GM12892 (cell line): ENCODE results near the gene JMJD8.
"Not testable (repeated sequence)": the region's sequence is repeated elsewhere in the genome, so short reads cannot be mapped to it uniquely, and the experiment has no call there.

Experiments used
- DNase-seq: peaks from one replicate; pipeline ENCODE4 v3.0.0; 2011; ENCODE audit not compliant: insufficient read length
- FAIRE-seq: peaks from 2 replicates; lab custom pipeline; 2011; peaks lifted over from hg19 to GRCh38; lab: Jason Lieb, UNC
- POLR2A ChIP-seq: IDR thresholded peaks from 2 replicates; pipeline ENCODE4 v1.6.1; 2011; ENCODE audit warnings: low read depth, low read length, control low read depth
- POLR2AphosphoS5 ChIP-seq: IDR thresholded peaks from 2 replicates; pipeline ENCODE4 v1.6.1; 2011; ENCODE audit warnings: low read depth, low read length, control low read depth
- TAF1 ChIP-seq: IDR thresholded peaks from 2 replicates; pipeline ENCODE4 v1.6.1; 2011; ENCODE audit warnings: low read depth, mild to moderate bottlenecking, control low read depth, low read length, borderline replicate concordance

JMJD8 gene

DNA sequence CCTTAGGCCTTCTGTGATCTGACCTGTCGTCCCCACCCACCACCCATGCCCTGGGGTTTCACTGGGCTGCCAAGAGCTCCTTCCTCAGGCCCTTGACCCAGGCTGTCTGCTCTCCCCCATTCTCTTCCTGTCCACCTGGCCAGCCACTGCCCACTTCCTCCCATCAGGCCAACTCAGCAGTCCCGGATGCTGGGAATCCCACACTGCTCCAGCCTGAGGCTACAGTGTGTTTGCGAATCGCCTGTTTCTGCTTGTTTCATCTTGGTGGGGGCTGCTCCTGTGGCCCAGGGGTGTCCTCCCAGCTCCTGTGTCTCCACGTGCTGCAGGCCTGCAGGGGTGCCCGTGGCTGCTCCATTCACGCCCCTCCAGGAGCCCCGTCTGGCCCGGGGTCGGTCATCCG, 29.9 kb upstream of the JMJD8 start:
- no peak for TF ChIP-seq TAF1
- no peak for TF ChIP-seq POLR2A
- TF ChIP-seq POLR2AphosphoS5, result no peak
- DNase-seq (no peak), FAIRE-seq (no peak)

DNA sequence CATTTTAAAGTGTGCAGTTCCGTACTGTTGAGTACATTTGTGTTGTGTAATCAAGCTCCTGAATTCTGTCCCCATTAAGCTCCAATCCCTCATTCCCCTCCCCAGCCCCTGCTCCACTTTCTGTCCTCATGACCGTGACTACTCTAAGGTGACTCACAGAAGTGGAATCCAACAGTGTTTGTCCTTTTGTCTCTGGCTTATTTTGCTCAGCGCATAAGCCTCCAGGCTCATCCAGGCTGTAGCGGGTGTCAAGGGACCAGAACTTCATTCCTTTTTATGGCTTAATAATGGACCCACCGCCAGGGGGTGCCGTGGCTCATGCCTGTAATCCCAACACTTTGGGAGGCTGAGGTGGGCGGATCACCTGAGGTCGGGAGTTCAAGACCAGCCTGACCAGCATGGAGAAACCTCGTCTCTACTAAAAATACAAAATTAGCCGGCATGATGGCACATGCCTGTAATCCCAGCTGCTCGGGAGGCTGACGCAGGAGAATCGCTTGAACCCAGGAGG, 28.7 kb upstream of the JMJD8 start:
- DNase-seq, FAIRE-seq: not testable (repeated sequence)

DNA sequence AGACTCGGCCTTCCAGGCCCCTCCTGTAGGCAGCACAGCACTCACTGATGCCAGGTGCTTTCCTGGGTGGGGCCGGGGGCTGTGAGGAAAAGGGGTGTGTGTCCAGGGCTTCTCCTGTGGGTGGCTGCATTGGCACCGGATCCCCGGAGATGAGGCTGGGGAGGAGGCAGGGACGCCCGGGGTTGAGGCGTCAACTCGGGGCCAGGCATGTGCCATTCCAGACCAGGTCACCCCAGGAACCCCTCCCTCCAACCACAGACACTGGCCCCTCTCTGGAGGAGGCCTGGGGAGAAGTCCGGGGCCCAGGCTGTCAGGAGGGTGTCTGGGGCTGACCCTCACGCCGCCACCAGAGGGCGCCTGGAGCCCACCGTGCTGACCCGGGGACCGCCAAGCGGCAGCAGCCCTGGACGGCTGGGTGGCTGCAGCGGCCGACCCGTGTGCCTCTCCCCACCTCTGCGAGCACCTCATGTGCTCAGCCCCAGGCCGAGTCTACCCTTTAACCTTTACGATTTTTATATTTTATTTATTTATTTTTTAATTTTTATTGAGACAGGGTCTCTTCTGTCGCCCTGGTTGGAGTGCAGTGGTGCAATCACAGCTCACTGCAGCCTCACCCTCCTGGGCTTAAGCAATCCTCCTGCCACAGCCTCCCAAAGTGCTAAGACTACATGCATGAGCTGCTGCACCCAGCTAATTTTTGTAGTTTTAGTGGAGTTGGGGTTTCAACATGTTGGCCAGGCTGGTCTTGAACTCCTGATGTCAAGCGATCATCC, 27.6 kb upstream of the JMJD8 start:
- FAIRE-seq (peak; percentile 90), DNase-seq (peak; percentile 98)
- TF ChIP-seq TAF1, result no peak
- no peak for TF ChIP-seq POLR2AphosphoS5
- no peak for TF ChIP-seq POLR2A

DNA sequence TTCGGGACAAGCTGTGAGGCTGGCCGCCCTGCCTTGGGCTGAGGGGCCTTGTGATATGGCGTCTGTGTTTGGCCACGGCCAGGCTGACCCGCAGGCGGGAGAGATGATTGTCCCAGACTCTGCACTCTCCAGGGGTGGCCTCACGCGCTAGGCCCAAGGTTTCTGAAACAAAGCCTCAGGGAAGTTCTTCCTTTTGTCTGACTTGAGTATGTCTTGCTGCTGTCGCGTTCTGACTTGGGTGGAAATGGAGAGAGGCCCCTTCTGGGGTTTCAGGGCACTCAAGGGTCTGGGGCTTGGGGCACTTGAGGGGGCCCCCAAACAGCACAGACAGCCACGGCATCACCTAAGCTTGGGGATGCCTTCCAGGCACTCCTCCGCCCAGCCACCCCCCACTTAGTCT, 26.9 kb upstream of the JMJD8 start:
- FAIRE-seq, result no peak
- TF ChIP-seq POLR2A, result no peak
- TF ChIP-seq TAF1, result no peak
- no peak for TF ChIP-seq POLR2AphosphoS5
- DNase-seq, result no peak

DNA sequence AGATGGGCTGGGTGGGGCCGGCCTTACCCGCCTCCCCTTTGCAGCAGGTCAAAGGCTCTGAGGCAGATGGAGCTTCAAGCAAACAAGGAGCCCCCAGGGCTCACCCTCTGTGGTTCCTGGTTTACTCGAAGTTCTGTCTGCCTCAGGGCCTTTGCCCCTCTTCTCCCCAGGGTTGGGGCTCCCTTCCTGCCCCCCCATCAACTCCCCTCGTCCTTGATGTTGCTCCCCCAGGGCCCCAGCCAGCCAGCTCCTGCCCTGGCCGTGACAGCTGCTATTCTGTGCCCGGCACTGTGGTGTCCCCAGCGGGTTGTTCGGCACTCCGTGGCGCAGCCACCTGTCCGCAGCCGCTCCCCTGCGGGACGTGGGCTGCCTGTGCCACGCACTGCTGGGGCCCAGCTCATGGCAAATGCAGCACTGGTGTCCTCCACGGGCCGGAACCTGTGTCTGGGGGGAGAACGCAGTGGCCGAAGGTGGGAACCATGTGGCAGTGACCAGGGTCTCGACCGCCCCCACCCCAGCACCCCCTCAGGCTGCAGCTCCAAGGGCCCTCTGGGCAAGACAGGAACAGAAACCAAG, 26.5 kb upstream of the JMJD8 start:
- TF ChIP-seq POLR2A, result no peak
- no peak for TF ChIP-seq POLR2AphosphoS5
- TF ChIP-seq TAF1, result no peak
- DNase-seq, result no peak
- no peak for FAIRE-seq

DNA sequence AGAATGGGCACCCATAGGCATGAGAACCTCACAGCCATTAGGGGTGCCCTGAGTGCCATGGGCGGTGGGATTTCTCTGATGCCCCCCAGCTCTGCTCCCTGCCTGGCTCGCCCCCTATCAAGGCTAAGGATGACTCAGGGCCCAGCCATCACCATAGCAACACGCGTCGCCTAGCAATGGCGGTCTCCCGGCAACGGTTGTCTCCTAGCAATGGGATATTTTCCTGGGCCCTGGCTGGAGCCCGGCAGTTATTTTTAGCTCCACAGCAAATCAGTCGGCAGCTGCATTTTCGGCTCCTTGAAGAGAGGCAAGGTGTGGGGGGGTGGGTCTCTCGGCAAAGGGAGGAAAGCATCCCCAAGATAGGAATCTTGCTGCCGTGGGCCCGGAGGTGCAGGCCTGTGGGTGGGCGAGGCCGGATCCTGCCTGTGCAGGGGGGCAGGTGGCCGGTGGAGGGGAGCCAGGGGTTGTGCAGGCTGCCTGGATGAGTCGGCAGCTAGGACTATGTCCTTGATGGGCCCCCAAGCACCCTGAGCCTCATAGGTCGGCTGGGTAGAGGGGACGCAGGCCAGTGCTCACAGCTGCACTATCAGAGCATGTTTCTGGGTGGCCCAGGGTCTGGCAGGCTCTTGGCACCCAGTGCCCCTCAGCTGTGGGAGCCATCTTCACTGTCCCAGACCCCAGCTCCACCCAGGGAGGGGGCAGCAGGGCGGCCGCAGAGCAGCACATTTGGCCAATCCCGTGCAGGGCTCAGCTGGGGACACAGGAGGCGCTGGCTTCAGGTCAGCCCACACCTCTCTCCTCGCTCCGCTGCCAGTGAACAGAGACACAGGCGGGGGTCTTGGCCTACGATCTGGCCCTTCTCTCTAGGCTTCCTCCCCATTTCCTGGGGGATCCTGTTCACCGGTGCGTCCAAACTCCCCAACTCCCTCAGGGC, 25.7 kb upstream of the JMJD8 start:
- FAIRE-seq (no peak), DNase-seq (no peak)
- no peak for TF ChIP-seq POLR2A
- TF ChIP-seq TAF1, result no peak
- TF ChIP-seq POLR2AphosphoS5, result no peak

DNA sequence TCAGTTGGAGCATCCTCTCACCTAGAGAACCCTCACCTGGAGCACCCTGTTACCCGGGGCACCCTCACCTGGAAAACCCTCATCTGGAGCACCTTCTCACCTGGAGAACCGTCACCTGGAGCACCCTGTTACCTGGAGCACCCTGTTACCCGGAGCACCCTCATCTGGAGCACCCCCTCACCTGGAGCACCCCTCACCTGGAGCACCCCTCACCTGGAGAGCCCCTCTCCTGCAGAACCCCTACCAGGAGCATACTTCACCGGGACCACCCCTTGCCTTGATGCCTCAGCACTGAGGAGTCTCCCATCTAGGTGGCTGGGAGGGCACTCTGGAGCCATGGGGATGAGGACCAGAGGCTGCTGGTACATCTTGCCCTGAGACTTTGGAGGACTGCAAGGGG, 24.8 kb upstream of the JMJD8 start:
- DNase-seq (no peak), FAIRE-seq (no peak)

DNA sequence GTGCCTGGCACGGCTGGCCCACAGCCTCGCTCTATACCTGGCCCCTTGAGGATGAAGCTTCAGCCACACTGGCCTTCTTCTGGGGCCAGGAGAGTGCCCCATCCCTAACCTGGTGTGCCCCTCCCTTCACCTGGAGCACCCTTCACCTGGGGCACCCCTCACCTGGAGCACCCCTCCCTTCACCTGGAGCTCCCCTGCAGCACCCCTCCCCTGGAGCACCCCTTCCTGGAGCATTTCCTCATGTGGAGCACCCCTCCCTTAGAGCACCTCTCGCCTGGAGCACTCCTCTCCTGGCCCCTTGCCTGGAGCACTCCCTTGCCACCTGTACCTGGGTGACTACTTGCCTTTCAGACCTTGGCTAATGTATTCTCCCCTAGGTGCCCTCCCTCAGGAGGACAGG, 23.9 kb upstream of the JMJD8 start:
- DNase-seq (no peak), FAIRE-seq (no peak)
- no peak for TF ChIP-seq POLR2AphosphoS5
- TF ChIP-seq TAF1, result no peak
- TF ChIP-seq POLR2A, result no peak

More for the DNA sequence above, 24.8 kb upstream of the JMJD8 start:
- TF ChIP-seq POLR2AphosphoS5 (no peak), POLR2A (no peak), TAF1 (no peak)

DNA sequence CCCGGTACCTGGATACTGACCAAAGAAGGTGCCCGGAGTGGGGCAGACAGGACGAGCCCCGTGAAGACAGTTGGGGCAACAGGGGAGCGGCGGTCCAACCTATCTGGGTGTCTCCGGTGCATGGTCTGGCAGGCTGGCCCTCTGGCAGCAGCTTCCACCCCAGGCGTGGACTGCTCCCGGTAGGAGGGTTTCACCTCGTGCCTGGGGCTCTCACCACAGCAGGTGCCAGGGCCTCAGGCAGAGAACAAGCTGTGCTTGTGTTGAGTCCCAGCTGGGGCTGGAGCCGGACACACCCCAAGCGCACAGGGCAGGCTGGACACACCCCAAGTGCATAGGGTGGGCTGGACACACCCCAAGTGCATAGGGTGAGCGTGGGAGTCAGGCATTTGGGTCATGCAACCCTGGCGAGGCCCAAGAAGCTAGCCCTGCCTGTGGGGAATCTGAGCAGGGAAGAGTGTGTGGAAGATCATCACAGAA, 23.0 kb upstream of the JMJD8 start:
- TF ChIP-seq TAF1 (no peak), POLR2AphosphoS5 (no peak), POLR2A (no peak)
- FAIRE-seq (no peak), DNase-seq (no peak)

DNA sequence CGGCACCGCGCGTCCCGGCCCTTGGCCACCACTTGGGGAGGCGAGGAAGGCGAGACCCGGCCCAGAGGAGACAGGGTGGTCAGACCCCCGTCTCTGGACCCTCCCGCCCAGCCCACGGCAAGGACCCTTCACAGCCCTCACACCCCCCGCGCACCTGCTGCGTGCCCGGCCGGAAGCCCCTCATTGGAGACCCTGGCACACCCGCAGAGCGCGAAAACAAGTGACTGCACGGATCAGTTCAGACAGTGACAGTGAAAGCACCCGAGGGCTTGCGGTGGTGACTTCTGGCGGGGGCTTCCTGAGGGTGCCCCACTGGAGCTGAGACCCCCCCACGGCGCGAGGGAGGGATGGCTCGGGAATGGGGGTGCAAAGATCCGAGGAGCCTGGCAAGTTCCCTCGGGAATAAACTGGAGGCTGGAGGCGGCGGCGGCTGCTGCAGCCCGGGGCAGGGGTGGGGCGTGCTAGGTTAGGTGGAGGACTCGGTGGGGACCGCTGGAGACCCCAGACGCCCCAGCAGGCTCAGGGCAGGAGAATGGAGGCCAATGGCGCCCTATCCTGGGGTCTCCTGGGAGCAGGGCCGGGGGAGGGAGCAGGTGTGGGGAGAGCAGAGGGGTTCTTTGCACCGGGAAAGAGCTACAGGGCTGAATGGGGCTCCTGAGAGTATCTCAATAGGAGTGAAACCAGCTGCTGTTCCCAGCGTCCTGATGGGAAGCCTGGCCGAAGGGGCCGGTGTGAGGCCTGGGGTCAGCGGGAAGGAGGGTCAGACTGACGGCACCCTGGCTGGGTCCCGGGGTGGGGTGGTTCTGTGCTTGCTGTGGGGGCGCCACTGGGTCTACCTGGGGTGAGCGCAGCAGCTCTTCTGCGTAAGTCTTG, 22.3 kb upstream of the JMJD8 start:
- no peak for TF ChIP-seq POLR2AphosphoS5
- TF ChIP-seq TAF1, result no peak
- FAIRE-seq (no peak), DNase-seq (no peak)
